HepG2 (cell line): ENCODE measurements around the gene HDGFL1. TPM values are rescaled to one million over a fixed set of nuclear protein-coding genes. Genes with fewer than 3 reads are reported as not detected.

ENCODE experiments used
- ATAC-seq: fragments of 200-7000 bp; cut with Tn5 transposase; 3 replicates; pipeline ENCODE4 v1.9.1; 2020; ENCODE audit warnings: mild to moderate bottlenecking, moderate library complexity
- BruUV-seq: library from RNA; stranded (reverse); fragments of 400-500 nt; replicated peaks from 2 replicates; lab custom pipeline; 2021; lab: Mats Ljungman, UMichigan
- CTCF ChIA-PET: fragments of 300-600 bp; formaldehyde crosslinking; extraction: SDS; loops from one replicate; lab custom pipeline; 2021; ENCODE audit warnings: low total read pairs, inconsistent platforms, low intra/inter-chr PET ratio; lab: Yijun Ruan, JAX
- POLR2A ChIA-PET: fragments of 350-600 bp; sonication (Branson Sonifier 250); formaldehyde crosslinking; loops from one replicate; lab custom pipeline; 2020; ENCODE audit warnings: antibody characterized with exemption, inconsistent platforms; lab: Yijun Ruan, JAX
- DNase-seq: peaks from one replicate; pipeline ENCODE4 v3.0.0-alpha.2; 2015; ENCODE audit warnings: low spot score
- FAIRE-seq: peaks from 3 replicates; lab custom pipeline; 2011; peaks lifted over from hg19 to GRCh38; lab: Jason Lieb, UNC
- H2AFZ ChIP-seq: one replicate; pipeline ENCODE4 v1.6.1; 2011; ENCODE audit warnings: low read length, inconsistent platforms
- H3K27ac ChIP-seq: fragments of 300-600 bp; 3 replicates; pipeline ENCODE4 v1.8.0; 2011; ENCODE audit warnings: mixed run types, mild to moderate bottlenecking, mixed read lengths, low read length, inconsistent platforms; ENCODE audit not compliant: insufficient read depth; ENCODE audit errors: extremely low read length
- H3K27me3 ChIP-seq, 2 experiments: fragments of 200-600 bp in 1 of 2; 2 replicates in 1 of 2; 3 replicates in 1 of 2; pipeline versions ENCODE4 v1.6.0 to v1.8.0; 2011; ENCODE audit warnings: low read length in 2 of 2, mild to moderate bottlenecking in 2 of 2, moderate library complexity in 2 of 2, inconsistent platforms in 1 of 2; ENCODE audit not compliant: insufficient read depth in 2 of 2, control insufficient read depth in 1 of 2
- H3K36me3 ChIP-seq, 2 experiments: fragments of 200-600 bp in 1 of 2; replicated peaks in 1 of 2; 2 replicates in 1 of 2; 3 replicates in 1 of 2; pipeline versions ENCODE4 v1.5.1 to v1.8.0; 2011; ENCODE audit warnings: low read length in 2 of 2, inconsistent platforms in 1 of 2; ENCODE audit not compliant: insufficient read depth in 2 of 2, control insufficient read depth in 1 of 2
- H3K4me1 ChIP-seq: 2 replicates; pipeline ENCODE4 v1.5.1; 2012; ENCODE audit warnings: low read length, inconsistent platforms; ENCODE audit not compliant: insufficient read depth
- H3K4me2 ChIP-seq: 2 replicates; pipeline ENCODE4 v1.6.0; 2011; ENCODE audit warnings: low read depth, low read length, inconsistent platforms
- H3K4me3 ChIP-seq, 3 experiments: fragments of 200-600 bp in 1 of 3; sonication (generic), shearing (Covaris generic) in 1 of 3; replicated peaks in 1 of 3; 2 replicates each; pipeline ENCODE4 v1.5.1; 2011 to 2016; ENCODE audit warnings: low read length in 3 of 3, inconsistent platforms in 2 of 3, low read depth in 2 of 3, mild to moderate bottlenecking in 2 of 3, control low read depth in 1 of 3, mixed read lengths in 1 of 3; ENCODE audit not compliant: insufficient read depth in 1 of 3
- H3K79me2 ChIP-seq: one replicate; pipeline ENCODE4 v1.6.1; 2011; ENCODE audit warnings: low read length, inconsistent platforms; ENCODE audit not compliant: insufficient read depth
- H3K9ac ChIP-seq: 2 replicates; pipeline ENCODE4 v1.6.0; 2011; ENCODE audit warnings: mild to moderate bottlenecking, low read depth, low read length, inconsistent platforms; ENCODE audit not compliant: insufficient read depth
- H3K9me3 ChIP-seq: 2 replicates; pipeline ENCODE4 v1.5.1; 2012; ENCODE audit warnings: mild to moderate bottlenecking, low read length
- H4K20me1 ChIP-seq: 2 replicates; pipeline ENCODE4 v1.6.0; 2011; ENCODE audit warnings: inconsistent platforms, mild to moderate bottlenecking, low read length, moderate library complexity; ENCODE audit not compliant: insufficient read depth
- ARNT ChIP-seq: fragments of 450-650 bp; IDR thresholded peaks from 2 replicates; pipeline ENCODE4 v1.6.1; 2017
- RORA ChIP-seq: sonication (generic); formaldehyde crosslinking; IDR thresholded peaks from 2 replicates; pipeline ENCODE4 v1.5.0; 2020; ENCODE audit warnings: mild to moderate bottlenecking, missing genetic modification reagents, moderate library complexity
- SP1 ChIP-seq, 2 experiments: fragments of 450-650 bp in 1 of 2; sonication (generic) in 1 of 2; formaldehyde crosslinking in 1 of 2; IDR thresholded peaks; 2 replicates each; pipeline versions ENCODE4 v1.4.0 to v1.6.1; 2016 to 2020; ENCODE audit warnings: missing genetic modification reagents in 1 of 2
- ZC3H13 ChIP-seq: sonication (generic); formaldehyde crosslinking; IDR thresholded peaks from 2 replicates; pipeline ENCODE4 v1.8.1; 2023; ENCODE audit warnings: mild to moderate bottlenecking, missing genetic modification reagents, moderate library complexity
- WGBS: methylation state at CpG from one replicate; pipeline ENCODE4 v1.1.6; 2017; ENCODE audit warnings: low lambda C conversion rate; 5-methylcytosine and 5-hydroxymethylcytosine counted together
- in situ Hi-C: cut with HindIII; loops from 2 replicates; pipeline ENCODE4 v1.10.0; 2017; ENCODE audit warnings: low pct_unique_long_range_greater_than_20kb; ENCODE audit not compliant: extremely low pct_ligation_motif_present
- intact Hi-C: fragments of 100-400 bp; cut with micrococcal nuclease; formaldehyde crosslinking; loops from one replicate; pipeline ENCODE4 v1.10.0; 2022; ENCODE audit not compliant: unreplicated experiment
- polyA plus RNA-seq, 8 experiments: library from polyadenylated mRNA; depleted of rRNA in 3 of 8; stranded (reverse) in 7 of 8; unstranded in 1 of 8; fragments of >200 nt; fragmentation: Illumina TruSeq in 4 of 8; extraction: Trizol in 4 of 8; gene quantifications; 2 replicates each; pipeline versions ENCODE4 v1.2.1 to v1.2.3, GENCODE V29; 2011 to 2016; ENCODE audit warnings: low read depth in 4 of 8, missing spikeins in 1 of 8, mixed read lengths in 1 of 8; ENCODE audit not compliant: insufficient read depth in 1 of 8
- total RNA-seq, 5 experiments: library from RNA; depleted of rRNA; stranded (reverse); fragments of >200 nt; fragmentation: Illumina TruSeq; extraction: Trizol; gene quantifications; 2 replicates each; pipeline ENCODE4 v1.2.3, GENCODE V29; 2016; ENCODE audit warnings: low read depth in 1 of 5
- TF ChIP-seq, protein P1 (sequence below): sonication (generic); formaldehyde crosslinking; IDR thresholded peaks from 2 replicates; pipeline ENCODE4 v1.4.0; 2020; ENCODE audit warnings: mild to moderate bottlenecking, missing genetic modification reagents
- TF ChIP-seq, protein P2 (sequence below), 2 experiments: sonication (generic) in 1 of 2; formaldehyde crosslinking in 1 of 2; IDR thresholded peaks; 2 replicates each; pipeline versions ENCODE4 v1.4.0 to v1.6.1; 2018 to 2020; ENCODE audit warnings: missing genetic modification reagents in 2 of 2, borderline replicate concordance in 1 of 2, low read depth in 1 of 2, mild to moderate bottlenecking in 1 of 2, missing biosample characterization in 1 of 2

HDGFL1 gene
- total and polyA plus RNA-seq, 2 of the 13 experiments (the other 11 are each of a cell fraction or from before 2014, with no cell fraction given) = not detected

DNA sequence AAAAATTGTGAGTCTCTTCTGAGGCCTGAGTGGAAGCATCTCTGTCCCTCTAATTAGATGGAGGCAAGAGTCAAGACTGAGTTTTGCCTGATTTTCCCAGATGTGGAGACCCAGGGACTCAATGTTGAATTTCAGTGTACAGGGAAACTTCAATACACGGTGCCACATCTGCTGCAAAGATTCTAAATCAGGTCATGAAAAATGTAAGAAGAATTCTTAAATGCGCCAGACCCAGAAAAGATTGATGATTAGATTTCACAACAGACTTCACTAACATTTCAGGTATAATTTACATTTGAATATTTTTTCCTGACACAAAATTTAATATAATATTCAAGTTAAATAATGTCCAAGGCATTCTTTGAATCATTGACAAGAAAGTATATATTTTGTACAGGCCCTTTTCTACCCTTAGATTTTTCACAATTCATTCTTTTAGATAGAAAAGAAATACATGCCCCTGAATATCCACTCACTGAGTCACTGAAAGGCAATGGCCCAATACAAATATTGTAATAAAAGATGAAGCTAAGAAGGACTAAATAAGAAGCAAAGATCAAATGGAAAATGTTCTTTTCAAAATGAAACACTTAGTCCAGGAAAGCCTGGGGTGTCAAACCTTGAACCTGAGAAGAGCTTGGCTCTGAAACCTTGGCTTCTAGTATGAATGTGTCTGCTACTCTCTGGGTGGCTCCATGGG lies 18.2 kb upstream of the HDGFL1 start:
- WGBS = 5% methylated on average over 2 of the region's 2 CpGs
- DNase-seq (no peak), ATAC-seq (no peak), FAIRE-seq (no peak)
- Histone ChIP-seq H3K4me2 (no peak overlapping the region), H3K4me3 (no peak overlapping the region), H3K9me3 (peaks cover 68% of the 10 kb centered on the region), H4K20me1 (no peaks in the 10 kb centered on the region), H3K9ac (no peak overlapping the region), H3K27ac (no peak overlapping the region), H3K79me2 (no peaks in the 10 kb centered on the region), H3K4me1 (no peaks in the 10 kb centered on the region), H2AFZ (no peak overlapping the region), H3K36me3 (no peaks in the 10 kb centered on the region), H3K27me3 (no peaks in the 10 kb centered on the region)
- CTCF ChIA-PET = no interaction called here
- in situ Hi-C loops (no loop called here), intact Hi-C loops (no loop called here)
- TF ChIP-seq ARNT = no peak
- no peak for TF ChIP-seq SP1 (IDR thresholded peaks at IDR 0.05)
- TF ChIP-seq SP1 (CRISPR knock-in tag; IDR thresholded peaks at IDR 0.05) = no peak
- TF ChIP-seq, protein P1, sequence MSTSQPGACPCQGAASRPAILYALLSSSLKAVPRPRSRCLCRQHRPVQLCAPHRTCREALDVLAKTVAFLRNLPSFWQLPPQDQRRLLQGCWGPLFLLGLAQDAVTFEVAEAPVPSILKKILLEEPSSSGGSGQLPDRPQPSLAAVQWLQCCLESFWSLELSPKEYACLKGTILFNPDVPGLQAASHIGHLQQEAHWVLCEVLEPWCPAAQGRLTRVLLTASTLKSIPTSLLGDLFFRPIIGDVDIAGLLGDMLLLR (CRISPR knock-in tag) = no peak
- TF ChIP-seq ZC3H13 (CRISPR knock-in tag) = no peak
- no peak for TF ChIP-seq RORA (CRISPR knock-in tag)
- TF ChIP-seq, protein P2, sequence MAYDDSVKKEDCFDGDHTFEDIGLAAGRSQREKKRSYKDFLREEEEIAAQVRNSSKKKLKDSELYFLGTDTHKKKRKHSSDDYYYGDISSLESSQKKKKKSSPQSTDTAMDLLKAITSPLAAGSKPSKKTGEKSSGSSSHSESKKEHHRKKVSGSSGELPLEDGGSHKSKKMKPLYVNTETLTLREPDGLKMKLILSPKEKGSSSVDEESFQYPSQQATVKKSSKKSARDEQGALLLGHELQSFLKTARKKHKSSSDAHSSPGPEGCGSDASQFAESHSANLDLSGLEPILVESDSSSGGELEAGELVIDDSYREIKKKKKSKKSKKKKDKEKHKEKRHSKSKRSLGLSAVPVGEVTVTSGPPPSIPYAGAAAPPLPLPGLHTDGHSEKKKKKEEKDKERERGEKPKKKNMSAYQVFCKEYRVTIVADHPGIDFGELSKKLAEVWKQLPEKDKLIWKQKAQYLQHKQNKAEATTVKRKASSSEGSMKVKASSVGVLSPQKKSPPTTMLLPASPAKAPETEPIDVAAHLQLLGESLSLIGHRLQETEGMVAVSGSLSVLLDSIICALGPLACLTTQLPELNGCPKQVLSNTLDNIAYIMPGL (CRISPR knock-in tag; IDR thresholded peaks at IDR 0.05; ENCODE audit: borderline replicate concordance in 1 of 2, low read depth in 1 of 2) = no peak
- no TSS peak for BruUV-seq
- POLR2A ChIA-PET = no interaction called here
